Right renal cortex interstitium (tissue), 3 donors: ENCODE results near the gene AMT. TPM values are rescaled to one million over a fixed set of nuclear protein-coding genes. Genes with fewer than 3 reads are reported as not detected.
A peak's percentile ranks its signal among the peaks of the same experiment; 100 is the strongest.
"Not testable (repeated sequence)": the region's sequence is repeated elsewhere in the genome, so short reads cannot be mapped to it uniquely, and the experiment has no call there.

Experiments used
- DNase-seq, 3 donors: peaks; one replicate each; pipeline ENCODE4 v3.0.0-alpha.2; 2013; ENCODE audit warnings: low read depth in 3 of 3, low spot score in 2 of 3
- polyA plus RNA-seq, 3 donors: library from polyadenylated mRNA; unstranded; fragments of 120-200 nt; gene quantifications; one replicate each; pipeline ENCODE4 v1.2.1, GENCODE V29; 2013; ENCODE audit not compliant: insufficient read length in 3 of 3

The AMT gene
- polyA plus RNA-seq, 3 donors: 34.1 to 46.1 (median 39.2) TPM

DNA sequence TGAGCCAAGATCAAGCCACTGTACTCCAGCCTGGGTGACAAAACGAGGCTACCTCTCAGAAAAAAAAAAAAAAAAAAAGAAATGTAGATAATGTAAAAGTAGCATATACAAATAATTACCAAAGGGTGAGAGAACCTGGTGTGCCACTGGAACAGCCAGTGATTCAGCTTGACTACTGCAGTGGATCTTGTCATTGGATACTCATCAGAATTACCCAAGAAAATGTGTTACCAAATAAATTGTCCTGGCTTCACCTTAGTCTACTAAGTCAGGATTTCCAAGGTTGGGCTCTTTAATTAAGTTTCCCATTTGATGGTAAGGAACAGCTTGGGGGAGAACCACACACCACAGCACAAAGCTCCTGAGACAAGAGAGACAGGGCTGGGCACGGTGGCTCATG lies 5.3 kb upstream of the AMT start:
- DNase-seq: no peak

DNA sequence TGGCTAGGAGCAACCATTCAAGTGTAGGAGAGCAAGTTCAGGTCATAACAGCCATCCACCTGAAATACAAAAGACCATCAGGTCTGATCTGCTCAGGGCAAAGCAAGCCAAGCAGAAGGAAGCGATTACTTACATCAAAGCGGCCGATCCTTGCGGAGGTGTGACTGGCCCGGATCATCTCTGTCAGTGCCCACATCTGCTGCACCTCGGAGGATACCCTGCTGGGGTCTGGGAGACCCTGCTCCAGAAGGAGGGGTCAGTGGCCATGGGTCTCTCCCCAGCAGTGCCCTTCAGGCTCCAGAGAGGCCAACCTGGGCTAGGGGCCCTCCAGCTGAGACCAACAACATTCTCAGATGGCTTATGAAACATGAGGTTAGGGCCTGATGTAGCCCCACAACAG lies 2.5 kb upstream of the AMT start:
- no peak for DNase-seq

DNA sequence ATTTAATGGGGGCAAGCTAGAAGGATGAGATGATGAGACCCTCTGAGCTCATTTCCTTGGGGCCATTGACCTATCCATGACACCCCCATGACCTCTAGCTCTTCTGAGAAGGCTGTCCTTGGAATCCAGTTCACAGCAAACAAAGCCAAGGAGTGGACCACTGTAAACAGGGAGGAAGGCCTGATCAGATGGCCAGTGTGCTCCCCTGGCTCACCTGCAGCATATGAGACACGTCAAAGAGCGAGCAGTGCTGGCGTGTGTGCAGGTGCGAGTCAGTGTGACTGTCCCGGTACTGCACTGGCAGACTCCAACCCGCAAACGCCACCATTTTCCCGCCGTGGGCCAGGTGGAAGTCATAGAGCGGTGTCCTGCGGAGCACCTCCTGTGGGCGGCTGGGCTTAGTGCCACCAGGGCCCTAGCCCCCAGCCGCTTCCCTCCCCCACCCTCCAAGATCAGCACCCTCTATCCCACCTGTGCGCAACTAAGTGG lies 339 bp downstream of the AMT start:
- DNase-seq: no peak

DNA sequence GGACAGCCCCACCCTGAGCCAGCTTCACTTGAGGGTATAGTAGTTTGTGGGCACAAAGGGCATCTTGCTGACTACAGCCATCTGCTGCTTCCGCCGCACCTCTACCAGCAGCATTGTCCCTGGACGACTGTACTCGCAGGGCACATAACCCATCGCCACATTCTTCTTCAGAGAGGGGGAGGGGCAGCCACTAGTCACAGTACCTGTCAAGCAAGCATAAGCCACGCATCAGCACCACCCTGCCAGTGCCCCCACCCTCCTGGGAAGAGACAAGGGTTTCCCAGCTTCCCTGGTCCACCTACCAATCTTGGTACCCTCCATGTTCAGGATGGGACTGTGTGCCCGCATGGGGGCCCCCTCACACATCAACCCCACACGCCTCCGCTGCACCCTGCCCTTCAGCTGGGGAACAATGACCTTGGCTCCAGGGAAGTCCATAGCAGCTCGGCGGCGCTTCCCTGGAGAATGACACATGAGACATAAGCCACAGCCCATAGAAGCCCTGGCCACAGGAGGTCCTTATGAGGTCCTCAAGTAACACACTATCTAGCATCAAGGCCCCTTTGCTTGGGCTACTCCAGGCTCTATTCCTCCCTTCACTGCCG lies 4.7 kb downstream of the AMT start:
- DNase-seq: no peak

DNA sequence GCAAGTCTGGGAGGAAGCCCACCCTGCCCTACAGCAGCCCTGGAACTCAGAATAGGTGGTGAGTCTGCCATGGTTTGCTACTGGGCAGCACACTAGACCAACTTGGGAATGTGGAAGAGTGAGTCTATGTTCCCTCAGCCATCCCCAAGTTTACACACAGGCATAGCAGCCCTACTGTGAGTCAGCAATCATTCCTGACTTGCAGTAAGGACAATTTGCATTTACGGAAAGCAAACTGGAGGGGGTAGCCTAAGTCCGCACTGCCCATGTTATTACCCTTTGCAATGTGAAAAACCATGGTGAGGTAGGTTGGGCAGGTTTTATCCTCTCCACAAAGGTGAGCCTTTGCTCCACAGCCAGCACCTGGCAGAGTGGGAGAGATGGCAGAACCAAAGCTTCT lies 5.4 kb downstream of the AMT start:
- DNase-seq: no peak

DNA sequence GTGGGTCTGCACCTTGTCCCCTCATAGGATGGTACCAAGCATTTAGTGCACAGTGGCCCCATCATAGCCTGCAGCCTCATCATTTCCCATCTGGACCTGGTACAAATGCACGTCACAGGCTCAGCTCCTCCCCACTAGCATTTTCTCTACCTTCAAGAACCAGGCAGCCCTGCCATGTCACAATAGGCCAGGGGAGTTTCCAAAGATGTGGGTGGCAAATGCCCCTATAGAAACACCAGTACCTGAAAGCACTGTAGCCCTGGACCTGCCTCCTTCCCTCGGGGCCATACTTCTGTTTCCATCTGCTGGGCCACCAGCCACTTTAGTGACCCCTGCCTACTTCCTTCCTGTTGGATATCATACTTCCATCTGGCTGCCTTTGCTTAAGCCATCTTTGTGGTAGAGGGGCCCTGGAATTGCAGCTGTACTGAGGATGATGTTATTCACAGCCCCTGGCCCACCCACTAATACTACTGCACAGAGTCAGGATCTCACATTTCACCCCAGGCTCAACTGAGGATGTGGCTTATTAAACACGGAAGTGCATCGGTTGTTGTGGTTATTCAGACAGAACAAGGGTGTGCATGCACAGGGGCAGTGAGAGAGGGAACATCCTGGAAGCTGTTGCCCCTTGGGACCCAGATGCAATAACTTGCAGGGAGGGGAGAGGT lies 6.2 kb downstream of the AMT start:
- no peak for DNase-seq

DNA sequence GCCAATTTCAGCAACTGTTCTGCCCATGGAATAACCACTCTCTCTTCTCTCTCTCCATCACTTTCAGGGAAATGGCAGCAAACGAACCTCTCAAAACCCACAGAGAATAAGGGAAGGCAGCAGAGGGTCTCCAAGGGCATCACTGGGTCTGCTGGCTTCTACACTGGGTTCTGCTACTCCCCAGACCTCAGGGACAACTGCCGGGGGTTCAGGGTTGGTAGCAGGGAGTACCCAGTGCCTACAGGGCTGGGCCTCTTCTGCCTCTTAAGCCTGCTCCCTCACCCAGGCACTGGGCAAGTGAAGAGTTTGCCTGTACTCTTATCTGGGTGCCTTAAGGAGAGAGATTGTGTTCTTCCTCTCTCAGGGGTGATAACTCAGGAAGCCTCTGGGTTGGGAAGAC lies 7.5 kb downstream of the AMT start:
- no peak for DNase-seq

DNA sequence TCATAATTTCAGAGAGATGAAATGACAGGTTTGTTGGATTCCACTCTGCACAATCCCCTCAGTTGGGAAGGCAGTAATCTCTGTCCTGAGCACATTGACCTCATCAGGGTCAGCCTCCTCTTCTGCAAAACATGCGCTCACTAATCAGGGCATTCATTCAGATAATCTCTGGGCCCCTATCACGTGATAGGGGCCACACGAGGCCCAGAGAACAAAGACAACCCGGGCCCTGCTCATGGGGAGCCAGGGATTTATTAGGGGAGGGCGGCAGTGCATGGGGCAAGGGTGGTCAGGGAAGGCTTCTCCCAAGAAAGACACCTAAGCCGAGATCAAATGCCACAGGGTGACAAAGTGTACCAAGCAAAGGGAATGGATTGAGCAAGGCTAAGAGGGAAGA lies 8.9 kb downstream of the AMT start:
- DNase-seq: no peak

DNA sequence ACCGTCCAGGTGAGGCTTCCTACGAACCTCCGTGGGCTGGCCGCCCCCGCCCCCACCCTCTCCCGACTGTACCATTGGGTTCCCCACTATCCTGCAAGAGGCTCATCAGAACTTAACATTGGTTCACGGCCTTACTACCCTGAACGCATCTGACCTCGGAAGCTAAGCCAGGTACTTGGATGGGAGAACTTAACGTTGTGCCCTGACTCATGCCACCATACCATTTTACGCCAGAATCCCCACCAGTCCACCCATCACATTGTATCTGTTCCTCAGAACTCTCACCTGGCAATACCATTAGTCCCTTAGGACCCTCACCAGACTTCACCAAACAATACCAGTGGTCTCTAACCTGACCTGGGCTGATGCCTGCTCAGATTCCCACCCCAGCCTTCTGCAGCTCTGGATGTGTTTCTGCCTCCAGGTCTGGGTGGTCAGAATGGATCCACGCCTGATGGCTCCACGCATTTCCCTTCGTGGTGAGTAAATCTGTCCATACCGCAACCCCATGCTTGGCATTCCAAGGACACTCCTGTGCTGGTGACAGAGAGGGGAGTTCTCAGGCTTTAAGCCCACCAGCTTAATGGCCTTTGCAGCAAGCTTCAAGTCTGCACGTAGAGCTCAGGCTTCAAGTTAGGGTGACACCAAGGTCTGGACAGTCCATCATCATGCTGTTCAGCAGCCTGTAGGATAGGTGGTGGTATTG lies 9.5 kb downstream of the AMT start:
- DNase-seq: no peak

DNA sequence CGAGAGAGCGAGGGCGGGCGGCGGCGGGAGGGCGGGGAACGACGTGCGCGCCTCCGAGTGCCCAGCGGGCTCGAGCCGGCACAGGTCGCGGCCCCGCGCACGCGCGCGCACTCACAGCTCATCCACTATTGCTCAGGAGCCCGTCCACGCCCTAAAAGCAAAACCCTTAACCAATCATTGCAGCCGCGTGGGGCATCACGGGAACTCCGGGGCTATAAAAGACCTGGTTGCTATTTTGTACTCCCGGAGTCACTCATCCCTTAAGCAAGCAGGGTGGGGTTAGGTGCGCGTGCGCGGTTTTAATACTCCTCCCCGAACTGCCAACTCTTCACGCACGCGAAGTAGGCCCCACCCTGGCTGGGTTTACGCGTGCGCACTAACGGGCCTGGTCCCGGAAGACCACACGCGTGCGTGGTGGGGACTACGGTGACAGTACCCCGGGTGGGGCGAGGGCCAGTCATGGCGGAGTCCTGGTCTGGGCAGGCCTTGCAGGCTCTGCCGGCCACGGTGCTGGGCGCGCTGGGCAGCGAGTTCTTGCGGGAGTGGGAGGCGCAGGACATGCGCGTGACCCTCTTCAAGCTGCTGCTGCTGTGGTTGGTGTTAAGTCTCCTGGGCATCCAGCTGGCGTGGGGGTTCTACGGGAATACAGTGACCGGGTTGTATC lies 10.2 kb downstream of the AMT start, which contains the start of the genes RHOA and TCTA:
RHOA (minus strand) TSS at position 9 of the 664 bp plus-strand sequence. CDS start 36,387 bp downstream, outside the sequence.
TCTA (plus strand) TSS at position 456 of the 664 bp plus-strand sequence; CDS start at position 460, 4 bp downstream.
- peak; percentile 98 to 99 (median 98) for DNase-seq

DNA sequence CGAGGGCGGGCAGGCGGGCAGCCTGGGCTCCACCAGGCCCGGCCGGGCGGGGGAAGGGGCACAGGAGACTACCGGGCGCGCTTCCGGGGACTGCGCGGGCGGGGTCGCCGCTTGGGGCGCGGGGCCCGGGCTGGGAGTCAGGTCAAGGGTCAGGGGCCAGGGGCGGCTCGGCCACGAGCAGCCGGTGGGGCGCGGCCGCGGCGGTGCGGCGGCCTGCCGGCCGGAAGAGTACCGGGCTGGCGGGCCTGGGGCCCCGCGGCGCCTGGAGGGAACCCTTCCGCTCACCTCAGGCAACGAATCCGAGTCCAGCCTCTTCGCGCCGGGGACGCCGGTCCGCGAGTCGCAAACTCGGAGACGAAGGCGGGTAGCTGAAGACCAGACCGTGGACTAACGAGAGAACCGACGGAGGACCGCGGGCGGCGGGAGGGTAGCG lies 10.7 kb downstream of the AMT start:
- DNase-seq: no peak

DNA sequence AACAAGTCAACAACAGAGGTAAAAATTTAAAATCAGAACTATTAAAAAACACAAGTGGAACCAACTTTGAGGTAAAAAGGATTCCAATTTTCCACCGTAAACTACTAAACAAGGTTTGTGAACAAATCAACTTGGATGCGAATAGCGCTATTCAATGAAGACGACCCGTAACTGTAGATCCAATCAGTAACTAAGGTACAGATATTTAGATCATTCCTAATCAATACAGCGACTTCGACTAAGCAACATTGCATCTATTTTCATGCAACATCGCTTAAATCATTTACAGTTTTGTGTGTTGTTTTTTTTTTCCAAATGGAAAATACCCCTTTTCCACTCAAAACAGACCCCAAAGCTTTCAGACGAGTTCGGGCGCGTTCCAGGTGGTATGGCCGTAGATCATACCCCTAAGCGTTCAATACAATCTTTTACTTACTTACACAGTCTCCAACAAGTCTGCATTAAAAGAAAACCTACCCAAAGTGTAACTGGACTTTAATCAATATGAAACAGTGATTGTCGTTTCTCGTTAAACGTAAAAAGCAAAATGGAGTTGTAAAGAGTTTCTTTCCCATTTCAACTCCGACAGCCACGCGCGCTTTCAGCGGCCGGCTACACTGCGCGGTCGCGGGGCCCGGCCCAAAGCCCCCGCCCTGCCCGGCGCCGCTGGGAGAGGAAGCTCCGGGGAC lies 11.3 kb downstream of the AMT start:
- no peak for DNase-seq

DNA sequence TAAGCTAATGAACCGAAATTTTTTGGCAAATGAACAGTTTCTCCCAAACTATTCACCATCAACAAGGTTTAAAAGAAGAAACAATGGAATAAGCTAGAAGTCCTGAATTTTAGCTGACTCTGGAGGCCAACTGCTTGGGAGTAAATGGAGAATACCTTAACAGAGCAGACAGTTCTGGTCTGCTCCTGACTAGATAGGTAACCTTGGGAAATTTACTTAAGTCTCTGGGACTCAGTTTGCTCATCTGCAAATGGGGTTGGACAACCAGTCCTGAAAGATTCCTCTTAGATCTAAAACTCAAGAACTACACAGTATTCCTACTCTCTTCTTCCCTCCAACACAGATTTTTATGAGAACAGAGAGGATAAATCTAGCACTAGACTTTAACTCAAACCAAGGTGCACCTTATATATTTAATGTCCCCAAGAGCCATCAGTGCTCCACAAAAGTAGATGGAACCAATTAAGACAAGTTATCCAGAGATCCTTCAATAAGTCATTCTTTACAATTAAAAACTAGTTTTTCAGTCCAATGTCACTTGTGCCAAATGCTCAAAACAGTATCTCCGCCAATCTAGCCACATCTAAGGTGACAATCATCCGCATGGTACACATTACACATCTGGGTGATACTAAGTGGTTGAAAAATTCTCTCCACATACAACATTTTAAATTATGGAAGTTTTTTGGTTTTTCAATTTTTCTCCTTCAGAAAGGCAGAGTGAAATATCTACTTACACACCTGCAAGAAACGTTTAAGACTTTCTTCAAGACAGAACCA lies 12.0 kb downstream of the AMT start:
- no peak for DNase-seq

DNA sequence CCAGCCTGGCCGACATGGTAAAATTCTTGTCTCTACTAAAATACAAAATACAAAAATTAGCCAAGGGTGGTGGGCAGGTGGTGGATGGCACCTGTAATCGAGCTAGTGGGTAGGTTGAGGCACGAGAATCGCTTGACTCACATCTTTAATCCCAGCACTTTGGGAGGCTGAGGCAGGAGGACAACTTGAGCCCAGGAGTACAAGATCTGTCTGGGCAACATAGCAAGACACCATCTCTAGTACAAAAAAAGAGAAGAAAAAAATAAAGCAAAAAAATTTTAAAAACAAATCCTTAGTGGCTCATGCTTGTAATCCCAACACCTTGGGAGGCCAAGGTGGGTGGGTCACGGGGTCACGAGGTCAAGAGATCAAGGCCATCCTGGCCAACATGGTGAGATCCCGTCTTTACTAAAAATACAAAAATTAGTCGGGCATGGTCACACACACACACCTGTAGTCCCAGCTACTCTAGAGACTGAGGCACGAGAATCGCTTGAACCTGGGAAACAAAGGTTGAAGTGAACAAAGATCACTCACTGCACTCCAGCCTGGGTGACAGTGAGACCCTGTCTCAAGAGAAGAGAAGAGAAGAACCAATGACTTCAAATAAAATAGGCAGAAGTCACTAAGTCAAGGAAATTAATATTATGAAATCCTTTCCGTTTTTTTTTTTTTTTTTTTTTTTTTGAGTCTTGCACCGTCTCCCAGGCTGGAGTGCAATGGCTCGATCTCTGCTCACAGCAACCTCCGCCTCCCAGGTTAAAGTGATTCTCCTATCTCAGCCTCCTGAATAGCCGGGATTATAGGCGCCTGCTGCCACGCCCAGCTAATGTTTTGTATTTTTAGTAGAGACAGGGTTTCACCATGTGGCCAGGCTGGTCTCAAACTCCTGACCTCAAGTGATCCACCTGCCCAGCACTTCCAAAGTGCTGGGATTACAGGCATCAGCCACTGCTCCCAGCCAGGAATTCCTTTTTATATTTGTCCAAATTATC lies 15.4 kb downstream of the AMT start:
- no peak for DNase-seq

DNA sequence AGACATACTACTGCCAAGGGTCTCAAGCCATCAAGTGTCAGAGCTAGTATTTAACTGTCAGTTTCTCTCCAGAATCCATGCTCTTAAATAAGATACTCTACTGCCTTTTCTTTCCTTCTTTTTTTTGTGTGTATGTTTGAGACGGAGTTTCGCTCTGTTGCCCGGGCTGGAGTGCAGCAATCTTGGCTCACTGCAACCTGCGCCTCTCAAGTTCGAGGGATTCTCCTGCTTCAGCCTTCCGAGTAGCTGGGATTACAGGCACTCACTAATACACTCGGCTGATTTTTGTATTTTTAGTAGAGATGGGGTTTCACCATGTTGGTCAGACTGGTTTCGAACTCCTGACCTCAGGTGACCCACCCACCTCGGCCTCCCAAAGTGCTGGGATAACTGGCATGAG lies 16.7 kb downstream of the AMT start:
- DNase-seq: not testable (repeated sequence)

DNA sequence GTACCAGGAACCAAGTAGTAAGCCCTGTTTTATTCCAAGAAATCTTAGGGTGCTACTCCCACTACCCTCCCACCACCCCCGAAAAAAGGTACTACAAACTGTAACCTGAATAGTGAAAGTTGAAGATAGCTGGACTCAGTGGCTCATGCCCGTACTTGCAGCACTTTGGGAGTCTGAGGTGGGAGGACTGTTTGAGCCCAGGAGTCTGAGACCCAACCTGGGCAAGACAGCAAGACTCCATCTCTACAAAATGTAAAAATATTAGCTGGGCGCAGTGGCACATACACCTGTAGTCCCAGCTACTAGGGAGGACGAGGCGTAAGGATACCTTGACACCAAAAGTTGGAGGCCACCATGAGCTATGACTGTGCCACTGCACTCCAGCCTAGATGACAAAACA lies 18.4 kb downstream of the AMT start:
- no peak for DNase-seq

DNA sequence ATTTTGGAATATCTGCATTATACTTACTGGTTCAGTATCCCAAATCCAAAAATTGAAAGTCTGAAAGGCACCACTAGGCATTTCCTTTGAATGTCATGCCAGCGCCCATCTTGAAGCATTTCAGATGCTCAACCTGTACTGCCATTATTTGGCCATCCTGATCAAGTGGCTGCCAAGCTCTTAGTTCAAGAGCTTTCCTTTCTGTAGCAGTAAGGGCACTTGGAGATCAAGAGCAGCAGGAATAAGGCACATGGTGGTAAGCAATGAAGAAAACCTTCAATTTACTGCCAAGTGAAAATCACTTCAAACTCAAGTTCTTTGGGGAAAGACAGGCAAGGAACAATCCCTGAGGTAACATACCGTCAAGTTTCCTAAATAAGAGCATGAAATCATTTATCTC lies 20.5 kb downstream of the AMT start:
- DNase-seq: no peak

DNA sequence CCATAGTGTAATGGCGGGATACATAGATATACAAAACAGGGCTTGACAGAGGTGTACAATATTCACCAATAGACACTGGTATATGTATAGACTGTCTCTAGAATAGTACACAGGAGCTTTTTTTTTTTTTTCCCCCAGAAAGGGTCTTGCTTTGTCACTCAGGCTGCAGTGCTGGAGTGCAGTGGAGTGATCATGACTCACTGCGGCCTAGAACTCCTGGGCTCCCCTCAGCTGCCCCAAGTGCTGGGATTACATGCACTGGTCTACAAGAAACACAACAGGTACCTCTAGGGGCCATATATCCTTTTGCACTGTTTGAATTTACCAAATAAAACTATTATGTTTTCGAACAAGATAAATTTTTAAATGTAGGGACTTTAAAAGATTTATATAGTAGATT lies 22.8 kb downstream of the AMT start:
- DNase-seq: no peak

DNA sequence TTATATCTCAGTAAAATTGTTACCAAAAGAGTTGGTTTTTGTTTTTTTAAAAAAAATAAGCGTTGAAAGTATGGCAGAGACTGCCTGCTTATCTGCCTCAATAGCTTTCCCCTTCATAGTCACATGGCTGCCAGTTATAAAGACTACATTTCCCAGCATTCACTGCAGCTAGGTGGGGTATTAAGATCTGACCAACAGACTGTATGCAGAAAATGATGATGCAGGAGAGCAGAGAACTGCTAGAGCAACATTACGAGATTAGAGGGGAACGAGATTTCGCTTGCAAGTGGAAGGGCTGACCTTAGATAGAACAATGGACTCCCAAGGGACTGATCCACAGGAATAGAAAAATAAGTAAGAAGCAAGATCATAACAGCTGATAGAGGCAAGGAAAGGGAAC lies 24.8 kb downstream of the AMT start:
- no peak for DNase-seq
